HG02884 (cell line): ENCODE measurements around the gene APBB2.
"Not testable (repeated sequence)": the region's sequence is repeated elsewhere in the genome, so short reads cannot be mapped to it uniquely, and the experiment has no call there.

Source experiments
- ATAC-seq: cut with Tn5 transposase; IDR thresholded peaks from one replicate; pipeline ENCODE4 v1.9.1; 2021; ENCODE audit warnings: mild to moderate bottlenecking, moderate library complexity; ENCODE audit not compliant: unreplicated experiment

The APBB2 gene

GRCh38 chr4:41160012-41160789 lies 54.1 kb downstream of the APBB2 start:
- no peak for ATAC-seq

GRCh38 chr4:41158756-41159155 lies 55.6 kb downstream of the APBB2 start:
- ATAC-seq = no peak

- no peak for ATAC-seq
These were observed 56.1 kb downstream of the APBB2 start for GRCh38 chr4:41158274-41158673.

- ATAC-seq = no peak
These were observed 57.3 kb downstream of the APBB2 start for GRCh38 chr4:41157009-41157408.

GRCh38 chr4:41156574-41156973 lies 57.8 kb downstream of the APBB2 start:
- no peak for ATAC-seq

GRCh38 chr4:41155194-41155830 lies 59.0 kb downstream of the APBB2 start:
- no peak for ATAC-seq

GRCh38 chr4:41154814-41155177 lies 59.5 kb downstream of the APBB2 start:
- no peak for ATAC-seq

GRCh38 chr4:41154010-41154813 lies 60.1 kb downstream of the APBB2 start:
- no peak for ATAC-seq

- ATAC-seq = no peak
These were observed 63.9 kb downstream of the APBB2 start for GRCh38 chr4:41150401-41150800.

- ATAC-seq = not testable (repeated sequence)
These were observed 64.8 kb downstream of the APBB2 start for GRCh38 chr4:41149568-41149967.

GRCh38 chr4:41148931-41149330 lies 65.4 kb downstream of the APBB2 start:
- ATAC-seq = no peak

- no peak for ATAC-seq
These were observed 66.0 kb downstream of the APBB2 start for GRCh38 chr4:41148292-41148691.

GRCh38 chr4:41147570-41147969 lies 66.8 kb downstream of the APBB2 start:
- not testable (repeated sequence) for ATAC-seq

- no peak for ATAC-seq
These were observed 67.4 kb downstream of the APBB2 start for GRCh38 chr4:41146716-41147506.

GRCh38 chr4:41146196-41146595 lies 68.1 kb downstream of the APBB2 start:
- ATAC-seq = no peak

GRCh38 chr4:41145571-41146078 lies 68.7 kb downstream of the APBB2 start:
- no peak for ATAC-seq

- no peak for ATAC-seq
These were observed 69.5 kb downstream of the APBB2 start for GRCh38 chr4:41144812-41145211.

- no peak for ATAC-seq
These were observed 70.3 kb downstream of the APBB2 start for GRCh38 chr4:41144040-41144379.

GRCh38 chr4:41143311-41144039 lies 70.9 kb downstream of the APBB2 start:
- no peak for ATAC-seq
